Nephron progenitor cell (in vitro differentiated cells): ENCODE data around the gene RNF223.
A peak's percentile ranks its signal among the peaks of the same experiment; 100 is the strongest.

Experiments
- DNase-seq: peaks from one replicate; pipeline ENCODE4 v3.0.0; 2021
- H3K27ac Mint-ChIP-seq: 2 replicates; pipeline ENCODE4 v1.8.0; 2021; ENCODE audit warnings: mild to moderate bottlenecking, moderate library complexity, mixed read lengths
- H3K27me3 Mint-ChIP-seq: 2 replicates; pipeline ENCODE4 v1.8.0; 2021; ENCODE audit warnings: mild to moderate bottlenecking, low read depth, mixed read lengths; ENCODE audit not compliant: poor library complexity
- H3K36me3 Mint-ChIP-seq: 2 replicates; pipeline ENCODE4 v1.8.0; 2021; ENCODE audit warnings: low read depth, mixed read lengths
- H3K4me1 Mint-ChIP-seq: 2 replicates; pipeline ENCODE4 v1.8.0; 2021; ENCODE audit warnings: mixed read lengths
- H3K4me3 Mint-ChIP-seq: 2 replicates; pipeline ENCODE4 v1.8.0; 2021; ENCODE audit warnings: mild to moderate bottlenecking, moderate library complexity, mixed read lengths
- H3K9me3 Mint-ChIP-seq: 2 replicates; pipeline ENCODE4 v1.8.0; 2021; ENCODE audit warnings: mild to moderate bottlenecking, moderate library complexity, mixed read lengths
- TF ChIP-seq, protein P1 (sequence below): fragments of 200-600 bp; sonication (generic); IDR thresholded peaks from 2 replicates; pipeline ENCODE4 v1.5.0; 2021; ENCODE audit warnings: antibody characterized with exemption

RNF223 gene

GRCh38 chr1:1023700-1024099 is 50.4 kb downstream of the RNF223 start:
- H3K27ac Mint-ChIP-seq = no peak overlapping the region

DNA sequence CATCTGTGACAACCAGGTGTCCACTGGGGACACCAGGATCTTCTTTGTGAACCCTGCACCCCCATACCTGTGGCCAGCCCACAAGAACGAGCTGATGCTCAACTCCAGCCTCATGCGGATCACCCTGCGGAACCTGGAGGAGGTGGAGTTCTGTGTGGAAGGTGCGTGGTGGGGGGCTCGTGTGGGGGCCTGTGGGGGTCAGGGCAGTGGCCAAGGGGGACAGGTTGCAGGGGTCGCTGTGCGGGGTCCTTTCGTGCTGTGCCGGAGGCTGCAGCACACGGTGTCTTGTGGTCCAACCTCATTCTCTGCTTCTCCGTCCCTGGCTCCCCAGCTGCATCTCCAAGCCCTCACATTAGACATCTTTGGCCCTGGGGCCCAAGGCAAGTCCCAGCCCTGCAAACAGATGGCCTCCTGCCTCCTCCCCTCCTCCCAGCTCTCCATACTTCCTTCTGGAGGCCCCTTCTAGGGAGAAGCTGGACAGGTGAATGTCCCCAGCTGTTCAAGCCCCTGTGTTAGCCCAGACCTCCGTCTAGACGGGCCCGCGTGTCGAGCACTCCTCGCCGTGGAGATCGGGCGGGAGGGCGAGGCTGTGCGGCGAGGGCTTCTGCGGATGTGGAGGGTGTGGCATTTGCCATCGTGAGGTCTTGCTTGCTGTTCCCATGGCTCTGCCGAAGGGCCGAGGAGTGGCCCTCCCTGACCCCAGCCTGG is 51.6 kb downstream of the RNF223 start:
- peak overlapping the region; percentile 57 for H3K4me3 Mint-ChIP-seq
- H3K4me1 Mint-ChIP-seq = peaks cover 28% of the 10 kb centered on the region
- no peaks in the 10 kb centered on the region for H3K27me3 Mint-ChIP-seq
- no peak for DNase-seq
- no peak overlapping the region for H3K27ac Mint-ChIP-seq
- TF ChIP-seq, protein P1, sequence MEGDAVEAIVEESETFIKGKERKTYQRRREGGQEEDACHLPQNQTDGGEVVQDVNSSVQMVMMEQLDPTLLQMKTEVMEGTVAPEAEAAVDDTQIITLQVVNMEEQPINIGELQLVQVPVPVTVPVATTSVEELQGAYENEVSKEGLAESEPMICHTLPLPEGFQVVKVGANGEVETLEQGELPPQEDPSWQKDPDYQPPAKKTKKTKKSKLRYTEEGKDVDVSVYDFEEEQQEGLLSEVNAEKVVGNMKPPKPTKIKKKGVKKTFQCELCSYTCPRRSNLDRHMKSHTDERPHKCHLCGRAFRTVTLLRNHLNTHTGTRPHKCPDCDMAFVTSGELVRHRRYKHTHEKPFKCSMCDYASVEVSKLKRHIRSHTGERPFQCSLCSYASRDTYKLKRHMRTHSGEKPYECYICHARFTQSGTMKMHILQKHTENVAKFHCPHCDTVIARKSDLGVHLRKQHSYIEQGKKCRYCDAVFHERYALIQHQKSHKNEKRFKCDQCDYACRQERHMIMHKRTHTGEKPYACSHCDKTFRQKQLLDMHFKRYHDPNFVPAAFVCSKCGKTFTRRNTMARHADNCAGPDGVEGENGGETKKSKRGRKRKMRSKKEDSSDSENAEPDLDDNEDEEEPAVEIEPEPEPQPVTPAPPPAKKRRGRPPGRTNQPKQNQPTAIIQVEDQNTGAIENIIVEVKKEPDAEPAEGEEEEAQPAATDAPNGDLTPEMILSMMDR = no peak
- H3K36me3 Mint-ChIP-seq = no peaks in the 10 kb centered on the region
- no peaks in the 10 kb centered on the region for H3K9me3 Mint-ChIP-seq

More at GRCh38 chr1:1023700-1024099, 50.4 kb downstream of the RNF223 start:
- Mint-ChIP-seq H3K27me3 (no peaks in the 10 kb centered on the region), H3K36me3 (no peaks in the 10 kb centered on the region), H3K9me3 (no peaks in the 10 kb centered on the region), H3K4me3 (no peak overlapping the region), H3K4me1 (peaks cover 29% of the 10 kb centered on the region)
- TF ChIP-seq, protein P1 = no peak
- DNase-seq = no peak

GRCh38 chr1:1021920-1022259 is 52.2 kb downstream of the RNF223 start:
- Mint-ChIP-seq H3K4me3 (peak overlapping the region; percentile 25), H3K4me1 (peaks cover 30% of the 10 kb centered on the region), H3K27ac (no peak overlapping the region), H3K36me3 (peaks cover 3% of the 10 kb centered on the region), H3K9me3 (peaks cover 4% of the 10 kb centered on the region), H3K27me3 (no peaks in the 10 kb centered on the region)
- no peak for DNase-seq
- TF ChIP-seq, protein P1 = no peak

- peaks cover 3% of the 10 kb centered on the region for H3K36me3 Mint-ChIP-seq
- no peak overlapping the region for H3K27ac Mint-ChIP-seq
- TF ChIP-seq, protein P1 = no peak
- H3K4me1 Mint-ChIP-seq = peaks cover 30% of the 10 kb centered on the region
- H3K4me3 Mint-ChIP-seq = peak overlapping the region; percentile 70
- peaks cover 4% of the 10 kb centered on the region for H3K9me3 Mint-ChIP-seq
- no peaks in the 10 kb centered on the region for H3K27me3 Mint-ChIP-seq
- no peak for DNase-seq
Observed at GRCh38 chr1:1021010-1021919, 52.8 kb downstream of the RNF223 start.
